Stimulated activated CD4-positive, alpha-beta T cell treated with anti-CD3 and anti-CD28 coated beads, Interleukin-2, amount 100 ng/mL, for 4 hours (primary cell): ENCODE data around the gene SIGMAR1.
A peak's percentile ranks its signal among the peaks of the same experiment; 100 is the strongest.

Source experiments
- DNase-seq: peaks from one replicate; pipeline ENCODE4 v3.0.0-alpha.2; 2020; ENCODE audit warnings: low read depth

SIGMAR1 gene

GRCh38 chr9:34637356-34638137, at the start of gene SIGMAR1:
Gene SIGMAR1 (minus strand): TSS chr9:34637787. CDS start chr9:34637697, 90 bp downstream.
- DNase-seq: peak; percentile 91

GRCh38 chr9:34686732-34687131, 49.1 kb upstream of the SIGMAR1 start:
- DNase-seq: no peak

GRCh38 chr9:34686231-34686630, 48.6 kb upstream of the SIGMAR1 start:
- DNase-seq: no peak

- DNase-seq: no peak
These were observed 48.0 kb upstream of the SIGMAR1 start for GRCh38 chr9:34685591-34685990.

GRCh38 chr9:34684816-34685215, 47.2 kb upstream of the SIGMAR1 start:
- no peak for DNase-seq

GRCh38 chr9:34684145-34684544, 46.6 kb upstream of the SIGMAR1 start:
- DNase-seq: peak; percentile 7

GRCh38 chr9:34675869-34676268, 38.3 kb upstream of the SIGMAR1 start:
- DNase-seq: no peak

- DNase-seq: peak; percentile 48
These were observed 37.6 kb upstream of the SIGMAR1 start for GRCh38 chr9:34675048-34675714.

- no peak for DNase-seq
These were observed 36.9 kb upstream of the SIGMAR1 start for GRCh38 chr9:34674440-34674839.

- no peak for DNase-seq
These were observed 33.7 kb upstream of the SIGMAR1 start for GRCh38 chr9:34671307-34671706.

- DNase-seq: no peak
These were observed 32.4 kb upstream of the SIGMAR1 start for GRCh38 chr9:34669809-34670562.

- DNase-seq: peak; percentile 86
These were observed 28.0 kb upstream of the SIGMAR1 start for GRCh38 chr9:34665381-34666250.

GRCh38 chr9:34665067-34665380, 27.4 kb upstream of the SIGMAR1 start:
- no peak for DNase-seq

- peak; percentile 61 for DNase-seq
These were observed 26.9 kb upstream of the SIGMAR1 start for GRCh38 chr9:34664281-34665066.

- DNase-seq: no peak
These were observed 25.7 kb upstream of the SIGMAR1 start for GRCh38 chr9:34663303-34663605.

- no peak for DNase-seq
These were observed 25.1 kb upstream of the SIGMAR1 start, which contains the start of gene CCL27 for GRCh38 chr9:34662526-34663302. Gene CCL27 (minus strand): TSS chr9:34662657. CDS start chr9:34662633, 24 bp downstream.

- no peak for DNase-seq
These were observed 22.1 kb upstream of the SIGMAR1 start for GRCh38 chr9:34659592-34660253.

GRCh38 chr9:34658461-34658860, 20.9 kb upstream of the SIGMAR1 start:
- DNase-seq: no peak

- no peak for DNase-seq
These were observed 19.4 kb upstream of the SIGMAR1 start for GRCh38 chr9:34656992-34657391.

GRCh38 chr9:34655394-34655793, 17.8 kb upstream of the SIGMAR1 start:
- DNase-seq: no peak
